Suppressor macrophage (primary cell): ENCODE measurements around the gene OR5I1.
"Not testable (repeated sequence)": the region's sequence is repeated elsewhere in the genome, so short reads cannot be mapped to it uniquely, and the experiment has no call there.

ENCODE experiments used
- DNase-seq, 4 experiments: peaks; one replicate each; pipeline ENCODE4 v3.0.0-alpha.2; 2020 to 2022
- total RNA-seq, 17 experiments: gene quantifications; one replicate each; lab custom pipeline; 2026; ENCODE audit warnings: mixed read lengths in 6 of 17, inconsistent platforms in 3 of 17; lab: John Stamatoyannopoulos, UW

OR5I1 gene
- 0 reads per million in 17 experiments for total RNA-seq

DNA sequence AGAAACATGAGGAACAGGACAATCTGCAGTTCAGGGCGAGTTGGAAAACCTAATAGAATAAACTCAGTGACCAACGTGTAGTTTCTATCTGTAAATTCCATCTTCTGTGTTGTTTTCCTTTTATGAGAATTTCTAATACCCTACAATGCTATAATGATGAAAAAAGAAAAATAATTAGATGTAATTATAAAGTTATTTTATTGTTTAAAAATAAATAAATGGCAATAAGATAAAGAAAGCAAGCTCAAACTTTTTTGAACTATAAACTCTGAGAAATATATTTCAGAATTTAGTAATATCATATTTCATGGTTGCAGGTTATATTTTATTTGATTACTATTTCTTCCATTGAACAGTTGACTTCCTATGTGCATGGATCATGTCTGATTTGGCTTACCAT is at the start of gene OR5I1:
TSS of gene OR5I1 (minus strand) at position 101 of the 400 bp plus-strand sequence. CDS start at position 101, 0 bp downstream.
- DNase-seq = no peak

DNA sequence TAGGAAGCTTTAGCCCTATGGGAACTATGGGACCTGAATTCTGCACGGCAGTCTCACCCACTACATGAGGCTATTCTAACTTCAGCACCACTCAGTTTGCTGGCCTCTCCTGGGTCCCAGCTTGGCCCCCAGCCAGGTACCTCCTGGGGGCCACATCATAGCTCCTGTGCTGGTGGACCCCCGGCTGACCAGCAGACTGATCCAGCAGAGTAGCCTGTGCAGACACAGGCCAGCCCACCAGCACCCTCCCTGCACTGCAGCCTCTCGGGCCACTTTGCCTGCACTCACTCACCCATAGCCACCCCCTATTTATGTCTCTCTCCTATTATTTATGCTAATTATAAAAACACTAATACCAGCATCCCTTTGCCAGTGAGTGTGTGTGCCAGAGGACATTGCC is 34.7 kb upstream of the OR5I1 start:
- no peak for DNase-seq

DNA sequence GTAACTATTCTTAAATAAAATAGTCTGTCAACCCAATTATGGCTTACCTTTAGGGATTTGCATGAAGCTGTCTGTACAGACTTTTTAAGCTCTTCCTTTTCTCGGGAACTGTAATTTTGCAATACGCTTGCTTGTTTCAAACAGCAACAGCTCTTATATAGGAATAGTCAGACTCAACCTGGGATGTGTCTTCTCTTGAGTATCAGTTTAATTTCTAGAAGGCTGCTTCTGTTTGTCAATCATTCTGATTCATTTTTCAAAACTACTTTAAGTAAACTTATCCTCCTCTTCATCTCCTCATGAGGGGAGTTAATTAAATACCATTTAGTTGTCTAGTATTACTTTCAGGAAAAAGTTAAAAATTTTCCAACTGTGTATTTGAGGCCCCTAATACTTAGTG is 33.6 kb upstream of the OR5I1 start, which contains the start of gene OR10AG1:
TSS of gene OR10AG1 (minus strand) at position 101 of the 400 bp plus-strand sequence. CDS start at position 63, 38 bp downstream.
- no peak for DNase-seq

- DNase-seq = no peak
These were observed 31.7 kb upstream of the OR5I1 start for GRCh38 chr11:55967914-55968313.

DNA sequence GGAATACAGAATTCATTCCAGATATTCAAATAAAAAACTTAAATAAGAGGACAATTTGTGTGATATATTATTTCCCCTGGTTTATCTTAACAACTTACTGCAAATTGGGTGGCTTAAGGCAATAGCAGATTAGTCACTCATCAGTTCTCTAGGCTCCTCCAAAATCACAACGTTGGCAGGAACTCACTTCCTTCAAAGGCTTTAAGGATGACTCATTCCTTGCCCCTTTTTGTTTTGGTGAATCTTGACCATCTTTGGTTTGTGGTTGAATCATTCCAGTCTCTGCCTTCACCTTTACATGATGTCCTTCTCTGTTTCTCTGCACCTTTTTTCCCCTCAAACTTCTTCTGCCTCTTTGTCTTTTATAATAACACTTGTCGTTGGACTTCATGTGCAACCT is 30.2 kb upstream of the OR5I1 start:
- no peak for DNase-seq

DNA sequence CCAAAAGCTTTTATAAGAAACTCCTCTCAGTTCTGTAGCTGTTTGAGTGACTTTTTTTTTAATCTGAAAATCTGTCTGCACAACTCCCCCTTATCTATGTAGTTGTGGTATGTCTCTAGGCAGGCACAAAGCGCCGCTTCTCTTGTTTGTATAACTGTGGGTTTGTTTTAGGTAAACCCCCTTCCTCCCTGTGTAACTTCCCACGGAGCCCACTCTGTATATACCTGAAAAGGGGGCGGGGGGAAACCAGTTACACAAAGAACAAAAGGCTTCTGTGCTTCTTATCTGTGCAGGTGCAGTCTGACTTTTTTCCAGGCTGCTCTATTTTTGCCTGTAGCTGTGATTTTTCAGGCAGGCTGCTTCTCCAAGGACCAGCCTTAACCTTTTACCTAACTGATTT is 20.3 kb upstream of the OR5I1 start:
- DNase-seq = no peak

DNA sequence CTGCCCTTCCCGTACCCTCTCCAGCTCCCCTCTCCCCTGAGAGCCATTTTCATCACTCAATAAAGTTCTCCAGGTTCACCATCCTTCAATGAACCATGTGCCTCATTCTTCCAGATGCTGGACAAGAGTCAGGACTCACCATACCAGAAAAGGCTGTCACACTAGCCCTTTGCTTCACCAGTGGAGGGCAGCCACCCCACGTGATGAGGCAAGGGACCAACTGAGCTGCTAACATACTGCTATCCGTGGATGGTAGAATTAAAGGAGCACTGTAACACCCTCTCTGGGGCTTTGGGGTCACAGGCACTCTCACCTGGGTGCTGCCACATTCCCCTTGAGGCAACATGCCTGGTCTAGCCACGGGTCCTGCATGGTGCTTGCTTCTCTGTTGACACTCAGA is 13.1 kb upstream of the OR5I1 start:
- DNase-seq = no peak

DNA sequence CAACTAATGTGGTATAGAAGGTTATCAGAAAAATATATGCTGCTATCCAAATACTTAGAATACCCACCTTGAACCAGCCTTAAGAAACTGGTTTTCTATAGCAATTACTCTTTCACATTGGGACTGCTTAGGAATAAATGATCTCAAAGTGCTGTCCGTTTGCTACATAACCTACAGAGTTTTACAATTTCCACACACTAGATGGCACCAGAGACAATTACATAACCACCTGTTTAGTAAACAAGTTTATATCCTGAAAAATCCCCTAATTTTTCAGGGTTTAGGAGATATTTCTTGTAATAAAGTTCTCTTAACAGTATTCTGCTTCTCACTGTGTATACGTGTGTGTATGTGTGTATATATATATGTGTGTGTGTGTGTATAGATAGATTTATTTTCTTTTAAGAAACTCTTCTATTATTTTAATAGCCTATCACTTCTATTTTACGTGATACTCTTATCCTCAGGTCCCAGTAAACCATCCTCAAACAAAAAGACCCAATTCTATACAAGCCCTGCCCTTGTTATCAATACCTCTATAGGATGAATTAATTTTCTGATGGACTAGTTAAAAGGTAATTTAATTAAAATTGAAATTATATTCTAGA is 6.7 kb upstream of the OR5I1 start:
- peak; percentile 9 to 46 (median 28) for DNase-seq

- DNase-seq = no peak
These were observed 15.7 kb downstream of the OR5I1 start for GRCh38 chr11:55920537-55920936.

DNA sequence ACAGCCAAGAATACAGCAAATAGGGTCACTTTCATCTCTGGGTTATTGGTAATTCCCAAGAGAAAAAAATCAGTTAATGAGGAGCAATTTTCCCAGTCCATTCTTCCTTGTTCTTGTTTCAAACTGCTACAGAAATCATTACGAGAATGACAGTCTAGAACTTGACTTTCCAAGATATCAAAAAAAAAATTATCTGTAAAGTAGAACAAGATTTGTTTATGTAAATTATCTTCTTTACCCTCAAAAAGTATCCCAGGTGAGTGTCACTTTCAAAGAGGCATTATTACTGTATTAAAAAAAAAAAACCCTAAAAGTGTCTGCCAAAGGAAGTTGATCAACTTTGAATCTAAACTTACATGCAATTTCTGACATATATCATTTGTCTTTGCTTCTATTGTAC is 21.7 kb downstream of the OR5I1 start, which contains the start of gene OR5W2:
TSS of gene OR5W2 (minus strand) at position 101 of the 400 bp plus-strand sequence. CDS start at position 101, 0 bp downstream.
- DNase-seq = no peak

- DNase-seq = no peak
These were observed 33.9 kb downstream of the OR5I1 start for GRCh38 chr11:55902308-55902707.

DNA sequence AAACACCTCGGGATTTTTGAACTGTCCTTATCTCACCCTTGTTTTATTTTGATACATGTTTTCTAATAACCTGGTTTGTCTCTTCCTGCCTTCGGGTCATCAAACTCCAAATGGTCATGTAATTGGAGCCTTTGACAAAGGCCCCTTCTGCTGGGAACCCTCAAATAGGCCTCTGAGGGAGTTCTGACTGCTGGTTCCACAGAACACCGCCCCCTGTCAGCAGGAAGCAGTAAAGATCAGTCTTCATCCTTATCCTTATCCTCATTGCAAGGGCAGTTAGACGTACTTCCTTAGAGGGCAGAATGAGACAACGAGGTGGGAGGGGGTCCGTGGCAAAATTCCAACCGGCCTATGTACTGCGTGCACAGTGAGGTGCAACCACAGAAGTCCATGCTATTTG is 41.0 kb downstream of the OR5I1 start:
- no peak for DNase-seq

DNA sequence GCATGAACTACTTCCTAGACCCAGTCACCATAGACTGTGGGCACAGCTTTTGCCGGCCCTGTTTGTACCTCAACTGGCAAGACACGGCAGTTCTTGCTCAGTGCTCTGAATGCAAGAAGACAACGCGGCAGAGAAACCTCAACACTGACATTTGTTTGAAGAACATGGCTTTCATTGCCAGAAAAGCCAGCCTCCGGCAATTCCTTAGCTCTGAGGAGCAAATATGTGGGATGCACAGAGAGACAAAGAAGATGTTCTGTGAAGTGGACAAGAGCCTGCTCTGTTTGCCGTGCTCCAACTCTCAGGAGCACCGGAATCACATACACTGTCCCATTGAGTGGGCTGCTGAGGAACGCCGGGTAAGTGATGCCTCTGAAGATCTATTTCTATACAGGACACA is 50.7 kb downstream of the OR5I1 start:
- not testable (repeated sequence) for DNase-seq
